AG10803 (cell line): Measurements from ENCODE around the gene PBX3.

Experiments
- DNase-seq: peaks from one replicate; pipeline ENCODE4 v3.0.0; 2010; ENCODE audit warnings: low read depth
- H3K4me3 ChIP-seq: 2 replicates; pipeline ENCODE4 v1.5.1; 2011; ENCODE audit warnings: mild to moderate bottlenecking, low read length, control low read depth
- TF ChIP-seq, protein P1 (sequence below): conservative IDR thresholded peaks from 2 replicates; pipeline ENCODE4 v1.5.1; 2011; ENCODE audit warnings: mild to moderate bottlenecking, low read length, control low read depth, inconsistent platforms

The PBX3 gene

DNA sequence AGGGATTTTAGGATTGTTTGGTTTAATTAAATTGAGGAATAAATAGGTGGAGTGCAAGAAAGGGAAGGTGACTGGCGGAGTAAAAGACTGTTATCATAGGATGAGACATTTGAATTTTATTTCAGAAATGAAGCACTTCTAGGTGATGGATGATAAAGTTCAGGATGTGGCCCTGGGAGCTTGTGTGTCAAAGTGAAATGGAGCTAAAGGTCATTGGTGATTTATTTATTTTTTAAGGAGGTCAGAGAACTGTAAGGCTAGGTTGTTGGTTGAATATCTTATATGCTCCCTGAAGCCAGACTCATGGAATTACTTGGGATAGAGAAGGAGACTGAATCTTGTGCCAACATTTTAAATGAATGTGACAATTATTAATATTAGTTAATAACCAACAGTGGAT lies 40.5 kb downstream of the PBX3 start:
- no peak for DNase-seq
- TF ChIP-seq, protein P1, sequence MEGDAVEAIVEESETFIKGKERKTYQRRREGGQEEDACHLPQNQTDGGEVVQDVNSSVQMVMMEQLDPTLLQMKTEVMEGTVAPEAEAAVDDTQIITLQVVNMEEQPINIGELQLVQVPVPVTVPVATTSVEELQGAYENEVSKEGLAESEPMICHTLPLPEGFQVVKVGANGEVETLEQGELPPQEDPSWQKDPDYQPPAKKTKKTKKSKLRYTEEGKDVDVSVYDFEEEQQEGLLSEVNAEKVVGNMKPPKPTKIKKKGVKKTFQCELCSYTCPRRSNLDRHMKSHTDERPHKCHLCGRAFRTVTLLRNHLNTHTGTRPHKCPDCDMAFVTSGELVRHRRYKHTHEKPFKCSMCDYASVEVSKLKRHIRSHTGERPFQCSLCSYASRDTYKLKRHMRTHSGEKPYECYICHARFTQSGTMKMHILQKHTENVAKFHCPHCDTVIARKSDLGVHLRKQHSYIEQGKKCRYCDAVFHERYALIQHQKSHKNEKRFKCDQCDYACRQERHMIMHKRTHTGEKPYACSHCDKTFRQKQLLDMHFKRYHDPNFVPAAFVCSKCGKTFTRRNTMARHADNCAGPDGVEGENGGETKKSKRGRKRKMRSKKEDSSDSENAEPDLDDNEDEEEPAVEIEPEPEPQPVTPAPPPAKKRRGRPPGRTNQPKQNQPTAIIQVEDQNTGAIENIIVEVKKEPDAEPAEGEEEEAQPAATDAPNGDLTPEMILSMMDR, result no peak
- no peak overlapping the region for H3K4me3 ChIP-seq

DNA sequence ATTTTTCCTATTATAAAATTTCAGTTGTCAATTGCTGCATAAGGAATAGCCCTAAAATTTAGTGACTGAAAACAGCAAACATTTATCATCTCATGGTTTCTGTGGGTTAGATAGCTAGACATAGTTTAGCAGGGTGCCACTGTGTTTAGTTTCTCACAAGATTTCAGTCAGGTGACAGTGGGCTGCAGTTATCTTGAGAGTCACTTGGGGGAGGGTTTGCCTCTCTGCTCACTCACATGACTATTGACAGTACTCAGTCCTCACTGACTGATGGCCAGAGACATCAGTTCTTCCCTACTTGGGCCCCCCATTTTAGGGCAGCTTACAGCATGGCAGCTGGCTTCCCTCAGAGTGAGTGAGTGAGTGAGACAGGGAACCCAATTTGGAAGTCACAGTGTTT lies 42.0 kb downstream of the PBX3 start:
- TF ChIP-seq, protein P1, result no peak
- no peak for DNase-seq
- no peak overlapping the region for H3K4me3 ChIP-seq

DNA sequence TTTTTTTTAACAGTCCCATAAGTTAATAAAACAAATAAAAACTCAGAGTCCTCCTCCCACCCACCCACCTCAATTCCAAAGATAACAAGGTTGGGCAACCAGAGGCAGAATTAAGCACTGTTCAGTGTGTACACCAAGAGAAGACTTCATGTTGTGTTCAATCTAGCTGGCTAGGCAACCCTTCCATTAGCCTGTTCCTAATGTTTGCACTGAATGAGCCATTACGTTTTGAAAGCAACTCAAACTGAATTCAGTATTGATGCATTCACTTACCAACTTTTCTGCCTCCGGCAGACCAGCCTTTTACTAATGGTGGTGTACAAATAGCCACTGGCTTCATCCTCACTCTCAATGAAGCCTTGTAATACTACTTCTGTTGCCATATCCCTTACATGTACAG lies 47.5 kb downstream of the PBX3 start:
- TF ChIP-seq, protein P1, result no peak
- no peak for DNase-seq
- no peak overlapping the region for H3K4me3 ChIP-seq

DNA sequence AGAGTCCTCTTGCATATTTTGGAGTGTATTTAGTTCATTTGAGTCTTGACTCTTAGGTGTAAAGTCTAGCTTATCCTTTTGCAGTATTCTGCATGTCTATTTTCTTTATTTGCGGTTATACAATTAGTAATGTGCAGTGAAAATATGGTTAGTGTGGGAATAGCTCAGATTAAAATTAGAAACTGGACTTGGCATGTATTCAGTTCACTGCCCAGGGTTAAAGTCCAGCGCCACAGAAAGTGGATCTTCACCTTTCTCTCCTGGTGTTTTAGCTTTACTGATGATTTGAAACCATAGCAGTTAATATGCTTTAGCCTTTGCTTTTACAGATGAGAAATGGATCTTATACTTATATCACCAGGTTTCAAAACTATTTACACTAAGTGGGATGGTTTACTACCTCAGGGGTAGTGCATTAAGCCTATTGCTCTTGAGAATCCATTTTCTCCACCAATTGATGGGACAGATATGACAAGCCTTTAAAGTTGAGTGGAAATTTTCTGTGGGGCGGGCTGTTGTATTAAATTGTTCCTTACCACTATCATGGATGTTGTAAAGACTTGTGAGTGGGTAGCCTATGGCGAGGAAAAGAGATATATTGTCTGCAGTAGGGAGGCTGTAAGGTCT lies 48.9 kb downstream of the PBX3 start:
- TF ChIP-seq, protein P1, result no peak
- no peak overlapping the region for H3K4me3 ChIP-seq
- no peak for DNase-seq

DNA sequence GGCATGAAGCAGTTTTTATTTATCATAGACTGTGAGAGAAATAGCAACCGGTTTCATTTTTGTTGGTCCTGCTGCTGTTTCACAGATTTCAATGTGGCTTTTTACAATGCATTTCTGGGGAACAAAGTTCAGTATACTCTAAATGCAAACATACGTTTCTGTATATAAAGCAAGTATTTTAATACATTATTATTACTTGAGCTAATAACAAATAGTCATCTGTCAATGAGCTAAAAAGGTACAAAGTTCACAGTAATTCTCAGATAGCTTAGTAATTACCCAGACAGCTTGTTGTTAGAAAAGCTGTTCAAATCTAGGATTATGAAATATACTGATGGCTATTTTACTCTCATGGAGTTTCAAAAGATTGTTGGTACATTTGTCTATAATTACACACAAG lies 50.8 kb downstream of the PBX3 start:
- no peak for DNase-seq
- TF ChIP-seq, protein P1, result no peak
- 0 out of 2 replicates have a peak overlapping the region, but pooled peaks have one; percentile 2 for H3K4me3 ChIP-seq

DNA sequence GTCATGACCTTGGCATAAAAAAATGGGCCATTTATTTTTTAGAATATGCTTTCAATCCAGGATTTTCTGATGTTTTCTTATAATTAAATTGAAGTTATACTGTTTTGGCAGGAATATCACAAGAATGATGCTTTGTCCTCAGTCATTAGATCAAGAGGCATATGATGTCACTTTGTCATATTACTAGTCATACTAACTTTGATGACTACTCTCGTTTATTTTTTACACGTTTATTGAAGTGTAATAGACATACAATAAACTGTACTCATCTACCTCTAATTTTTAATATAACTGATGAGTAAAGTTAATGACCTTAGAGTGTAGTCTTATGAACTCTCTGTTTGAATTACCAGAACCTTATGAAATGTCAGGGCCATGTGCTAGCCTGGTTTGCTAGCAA lies 56.4 kb downstream of the PBX3 start:
- DNase-seq, result no peak
- TF ChIP-seq, protein P1, result no peak
- no peak overlapping the region for H3K4me3 ChIP-seq

DNA sequence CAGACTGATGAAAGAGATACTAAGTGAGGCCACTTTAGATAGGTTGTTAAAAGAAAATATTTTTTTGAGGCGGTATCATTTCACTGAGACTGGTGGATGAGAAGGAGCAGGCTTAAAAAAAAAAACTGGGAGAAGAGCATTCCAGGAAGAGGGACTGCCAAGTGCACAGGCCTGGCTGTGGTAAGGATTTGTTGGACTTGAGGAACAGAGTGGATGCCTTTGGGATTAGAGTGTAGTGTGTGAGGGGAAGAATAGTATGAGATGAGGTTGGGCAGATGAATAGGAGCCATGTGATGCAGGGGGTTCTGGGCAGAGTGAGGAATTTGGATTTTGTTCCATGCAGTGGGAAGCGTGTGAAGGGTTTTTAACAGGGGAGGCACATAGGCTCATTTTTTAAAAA lies 57.9 kb downstream of the PBX3 start:
- no peak overlapping the region for H3K4me3 ChIP-seq
- DNase-seq, result peak; percentile 93
- TF ChIP-seq, protein P1, result no peak
